Stimulated activated CD4-positive, alpha-beta T cell treated with anti-CD3 and anti-CD28 coated beads, Interleukin-15, amount 100 ng/mL, for 48 hours (primary cell): ENCODE measurements around the gene OR3A2.
"Not testable (repeated sequence)": the region's sequence is repeated elsewhere in the genome, so short reads cannot be mapped to it uniquely, and the experiment has no call there.

ENCODE experiments used
- DNase-seq, 2 donors: peaks; one replicate each; pipeline ENCODE4 v3.0.0-alpha.2; 2020; ENCODE audit warnings: low read depth in 2 of 2

OR3A2 gene

GRCh38 chr17:3293548-3293947 lies 92.6 kb downstream of the OR3A2 start:
- not testable (repeated sequence) for DNase-seq

- no peak for DNase-seq
Observed at GRCh38 chr17:3282901-3283300, 103.2 kb downstream of the OR3A2 start.

- no peak for DNase-seq
Observed at GRCh38 chr17:3276126-3276525, 110.0 kb downstream of the OR3A2 start.

GRCh38 chr17:3271072-3271848 lies 114.8 kb downstream of the OR3A2 start:
- no peak for DNase-seq

GRCh38 chr17:3260600-3260999 lies 125.5 kb downstream of the OR3A2 start:
- no peak for DNase-seq

GRCh38 chr17:3260163-3260562 lies 125.9 kb downstream of the OR3A2 start:
- DNase-seq, result no peak

- DNase-seq, result no peak
Observed at GRCh38 chr17:3256575-3256974, 129.5 kb downstream of the OR3A2 start.

- not testable (repeated sequence) for DNase-seq
Observed at GRCh38 chr17:3249013-3249412, 137.1 kb downstream of the OR3A2 start.

- not testable (repeated sequence) for DNase-seq
Observed at GRCh38 chr17:3244841-3245240, 141.3 kb downstream of the OR3A2 start.

- DNase-seq, result not testable (repeated sequence)
Observed at GRCh38 chr17:3241044-3241443, 145.1 kb downstream of the OR3A2 start.

- not testable (repeated sequence) for DNase-seq
Observed at GRCh38 chr17:3238685-3239084, 147.4 kb downstream of the OR3A2 start.

- DNase-seq, result not testable (repeated sequence)
Observed at GRCh38 chr17:3232300-3232699, 153.8 kb downstream of the OR3A2 start.
